Stimulated activated CD8-positive, alpha-beta memory T cell treated with anti-CD3 and anti-CD28 coated beads, Interleukin-15, amount 100 ng/mL, for 1 hour (primary cell): ENCODE measurements around the gene EDN3.

Experiments
- DNase-seq: peaks from one replicate; pipeline ENCODE4 v3.0.0-alpha.2; 2020; ENCODE audit warnings: low read depth

Gene EDN3, protein sequence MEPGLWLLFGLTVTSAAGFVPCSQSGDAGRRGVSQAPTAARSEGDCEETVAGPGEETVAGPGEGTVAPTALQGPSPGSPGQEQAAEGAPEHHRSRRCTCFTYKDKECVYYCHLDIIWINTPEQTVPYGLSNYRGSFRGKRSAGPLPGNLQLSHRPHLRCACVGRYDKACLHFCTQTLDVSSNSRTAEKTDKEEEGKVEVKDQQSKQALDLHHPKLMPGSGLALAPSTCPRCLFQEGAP

DNA sequence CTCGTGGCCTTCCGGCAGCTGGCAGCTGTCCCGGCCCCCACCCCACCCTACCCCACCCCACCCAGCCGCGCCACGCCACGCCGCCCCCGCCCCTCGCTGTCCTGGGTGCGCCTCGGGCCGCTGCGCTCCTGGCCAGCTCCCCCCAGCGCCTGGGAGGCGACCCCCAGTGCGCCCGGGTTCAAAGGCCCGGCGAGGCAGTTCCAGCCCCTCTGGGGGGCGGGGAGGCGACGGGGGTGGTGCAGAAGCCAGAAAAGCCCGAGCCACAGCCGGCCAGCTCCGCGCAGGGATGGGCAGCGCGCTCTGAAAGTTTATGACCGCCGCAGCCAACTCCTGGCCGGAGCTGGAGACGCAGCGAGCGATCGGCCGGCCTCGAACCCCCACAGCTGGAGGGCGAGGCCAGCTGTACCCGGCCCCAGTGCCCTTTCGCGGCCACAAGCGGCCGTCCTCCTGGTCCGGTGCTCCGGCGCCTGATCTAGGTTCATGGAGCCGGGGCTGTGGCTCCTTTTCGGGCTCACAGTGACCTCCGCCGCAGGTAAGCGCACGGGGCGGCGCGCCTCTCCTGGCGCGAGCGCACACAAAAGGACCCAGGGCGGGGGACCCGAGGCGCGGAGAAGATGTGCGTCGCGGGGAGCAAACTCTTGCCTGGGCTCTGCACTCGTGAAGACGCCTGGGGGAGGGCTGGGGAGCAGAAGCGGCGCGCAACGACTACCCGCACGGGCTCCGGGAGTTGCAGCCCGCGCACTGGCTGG, at the start of gene EDN3:
TSS of gene EDN3 (plus strand) at position 279 of the 749 bp plus-strand sequence. CDS start at position 481, 202 bp downstream.
- no peak for DNase-seq

DNA sequence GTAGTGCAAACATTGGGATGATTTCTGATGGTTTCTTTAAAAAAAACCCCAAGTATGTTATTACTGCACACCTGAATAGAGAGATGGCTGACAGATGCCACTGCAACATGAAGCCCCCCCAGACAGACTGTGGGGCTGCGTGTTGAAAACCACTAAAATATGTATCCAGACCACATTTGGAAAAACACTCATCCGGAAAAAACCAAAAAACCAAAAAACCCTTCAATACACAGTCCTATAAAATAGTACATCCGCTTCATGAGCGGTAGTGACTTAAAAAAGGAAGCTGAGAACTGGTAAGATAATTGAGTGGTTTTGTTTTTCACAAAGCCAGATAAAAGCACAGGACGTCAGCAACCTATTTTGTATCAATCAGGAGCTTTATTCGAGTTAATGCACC, 47.1 kb upstream of the EDN3 start:
- no peak for DNase-seq

DNA sequence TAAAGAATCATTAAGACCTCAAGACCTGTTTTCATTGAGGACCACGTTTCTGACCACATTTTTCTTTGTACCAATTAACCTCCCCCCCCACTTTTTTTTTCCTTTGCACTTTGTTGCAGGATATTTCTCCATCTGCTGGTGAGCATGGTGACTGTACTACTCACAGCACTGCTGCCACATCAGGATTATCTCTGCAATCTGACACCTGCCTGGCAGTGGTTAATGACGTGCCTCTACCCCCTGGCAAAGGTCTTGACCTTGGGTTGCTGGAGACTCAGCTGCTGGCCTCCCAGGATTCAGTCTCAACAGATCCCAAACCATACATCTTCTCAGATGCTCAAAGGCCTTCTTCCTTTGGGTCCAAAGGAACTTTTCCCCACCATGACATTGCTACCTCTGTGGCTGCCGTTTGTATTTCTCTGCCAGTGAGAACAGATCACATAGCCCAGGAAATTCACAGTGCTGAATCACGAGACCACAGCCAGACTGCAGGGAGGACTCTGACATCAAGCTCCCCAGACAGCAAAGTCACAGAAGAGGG, 46.6 kb upstream of the EDN3 start:
- no peak for DNase-seq

DNA sequence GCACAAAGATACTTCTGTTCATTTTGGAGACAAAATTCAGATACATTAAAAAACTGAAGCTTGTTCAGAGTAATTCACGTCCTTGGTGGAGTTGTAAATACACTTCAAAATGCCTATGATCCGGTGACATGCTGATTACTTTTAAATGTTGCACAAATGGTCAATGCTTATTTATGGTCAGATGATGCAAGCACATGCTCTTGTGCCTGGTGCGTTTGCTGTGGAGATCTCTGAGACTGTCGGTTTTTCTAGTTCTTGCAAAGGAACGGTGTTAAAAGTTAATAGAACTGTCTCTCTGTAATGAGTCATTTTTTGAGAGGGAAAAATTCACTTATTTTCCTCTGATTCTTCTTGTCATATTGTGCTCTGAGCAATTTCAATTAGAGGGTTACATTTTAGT, 45.2 kb upstream of the EDN3 start:
- no peak for DNase-seq

DNA sequence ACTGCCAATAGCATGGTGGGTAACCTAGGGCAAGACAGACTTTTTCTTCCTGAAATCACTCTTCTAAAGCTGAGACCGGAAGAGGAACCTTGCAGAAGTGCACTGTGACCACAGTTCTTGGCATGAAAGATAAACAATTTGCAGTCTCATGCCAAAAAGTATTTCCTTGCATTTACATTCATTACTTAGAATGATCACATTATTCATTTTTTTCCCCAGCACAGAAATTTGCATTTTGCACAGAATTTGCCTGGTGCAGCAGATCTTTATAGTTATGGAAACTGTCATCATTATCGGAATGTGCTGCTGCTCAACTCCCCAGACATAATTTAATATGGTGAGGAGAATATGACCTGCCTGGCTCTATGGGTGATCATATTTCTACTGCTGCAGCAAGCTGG, 42.2 kb upstream of the EDN3 start:
- no peak for DNase-seq

DNA sequence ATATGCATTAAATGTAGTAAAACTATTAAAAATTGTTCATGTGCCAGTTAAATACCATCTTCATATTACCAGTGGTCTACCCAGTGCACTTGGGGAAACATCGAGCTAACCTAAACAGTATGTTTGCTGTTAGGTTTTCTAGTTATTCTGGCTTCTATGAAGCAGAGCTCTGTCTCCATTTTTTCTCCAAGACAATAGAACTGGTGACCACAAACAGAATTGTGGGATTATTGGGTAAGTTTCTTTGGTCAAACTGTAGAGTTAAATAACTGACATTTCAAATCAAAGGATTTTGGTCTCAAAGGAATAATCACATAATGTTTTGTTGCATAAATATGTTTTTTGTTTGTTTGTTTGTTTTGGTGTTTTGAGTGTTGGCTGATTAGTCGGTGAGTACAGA, 40.5 kb upstream of the EDN3 start:
- DNase-seq, result no peak

DNA sequence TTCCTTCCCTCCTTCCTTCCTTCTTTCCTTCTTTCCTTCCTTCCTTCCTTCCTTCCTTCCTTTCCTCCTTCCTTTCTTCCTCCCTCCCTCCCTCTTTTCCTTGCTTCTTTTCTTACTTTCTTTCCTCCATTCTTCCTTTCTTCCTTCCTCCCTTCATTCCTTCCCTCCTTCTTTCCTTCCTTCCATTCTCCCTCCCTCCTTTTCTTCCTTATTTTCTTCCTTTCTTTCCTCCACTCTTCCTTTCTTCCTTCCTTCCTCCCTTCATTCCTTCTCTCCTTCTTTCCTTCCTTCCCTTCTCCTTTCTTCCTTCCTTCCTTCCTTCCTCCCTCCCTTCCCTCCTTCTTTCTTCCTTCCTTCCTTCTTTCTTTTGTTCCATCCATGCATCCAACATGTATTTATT, 35.1 kb upstream of the EDN3 start:
- no peak for DNase-seq

DNA sequence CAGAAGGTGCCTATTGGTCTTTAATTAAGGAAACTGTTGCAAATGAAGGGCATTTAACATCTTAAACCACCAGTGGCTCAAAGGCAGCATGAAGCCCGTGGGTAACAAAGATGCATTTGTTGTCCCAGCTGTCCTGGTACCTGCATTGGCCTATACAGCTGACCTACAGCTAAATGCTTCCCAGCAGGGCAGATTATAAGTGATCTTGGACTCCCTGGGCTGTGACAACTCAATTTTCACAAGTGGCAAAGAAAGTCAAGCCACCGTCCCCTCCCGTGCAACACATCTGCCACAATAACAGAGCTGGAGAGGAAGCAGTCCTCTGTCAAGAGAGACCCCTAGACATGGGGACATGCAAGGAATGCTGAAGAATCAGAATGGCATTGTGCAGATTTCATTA, 31.5 kb upstream of the EDN3 start:
- DNase-seq, result no peak

DNA sequence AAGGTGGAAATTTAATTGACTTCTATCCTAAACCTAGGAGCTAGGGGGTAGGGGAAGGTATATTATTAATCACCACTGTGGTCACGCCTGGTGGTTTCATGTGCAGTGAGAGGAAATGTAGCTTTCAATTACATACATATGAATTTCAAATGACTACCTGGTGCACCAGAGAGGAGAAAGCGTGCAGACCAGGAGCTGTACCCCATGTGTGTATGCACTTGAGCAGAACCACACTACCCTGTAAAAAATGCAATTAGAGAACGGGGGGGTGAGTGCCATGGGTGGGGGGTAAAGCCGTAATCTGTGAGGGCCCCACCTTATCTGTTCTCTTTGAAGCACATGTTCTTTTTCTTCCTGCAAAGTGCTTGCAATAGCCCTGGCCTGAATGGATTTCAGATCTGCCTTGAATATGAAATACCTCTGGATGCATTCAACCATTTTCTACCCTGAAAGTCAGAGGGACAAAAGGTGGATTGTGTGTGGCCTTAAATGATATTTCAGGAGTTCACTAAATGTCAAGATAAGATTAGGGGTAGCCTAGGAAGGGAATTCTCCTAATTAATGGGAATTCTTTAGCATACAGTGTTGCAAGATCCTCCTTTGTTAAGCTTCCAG, 30.9 kb upstream of the EDN3 start:
- no peak for DNase-seq

DNA sequence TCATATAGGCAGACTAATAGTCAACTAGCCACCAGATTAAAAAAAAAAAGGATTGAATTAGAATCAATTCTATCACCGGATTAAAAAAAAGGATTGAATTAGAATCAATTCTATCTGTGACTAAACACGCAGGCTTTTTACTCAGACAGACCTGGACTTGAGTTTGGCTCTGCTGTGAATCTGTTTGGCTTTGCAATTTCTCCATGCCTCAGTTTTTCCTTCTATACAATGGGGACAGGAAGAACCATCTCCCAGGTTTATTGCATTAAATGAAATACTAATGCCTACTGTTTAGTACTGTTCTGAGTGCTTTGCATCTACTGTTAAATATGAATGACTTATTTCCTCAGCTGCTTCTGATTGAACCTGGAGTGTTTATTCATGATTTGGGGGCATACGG, 30.0 kb upstream of the EDN3 start:
- no peak for DNase-seq

DNA sequence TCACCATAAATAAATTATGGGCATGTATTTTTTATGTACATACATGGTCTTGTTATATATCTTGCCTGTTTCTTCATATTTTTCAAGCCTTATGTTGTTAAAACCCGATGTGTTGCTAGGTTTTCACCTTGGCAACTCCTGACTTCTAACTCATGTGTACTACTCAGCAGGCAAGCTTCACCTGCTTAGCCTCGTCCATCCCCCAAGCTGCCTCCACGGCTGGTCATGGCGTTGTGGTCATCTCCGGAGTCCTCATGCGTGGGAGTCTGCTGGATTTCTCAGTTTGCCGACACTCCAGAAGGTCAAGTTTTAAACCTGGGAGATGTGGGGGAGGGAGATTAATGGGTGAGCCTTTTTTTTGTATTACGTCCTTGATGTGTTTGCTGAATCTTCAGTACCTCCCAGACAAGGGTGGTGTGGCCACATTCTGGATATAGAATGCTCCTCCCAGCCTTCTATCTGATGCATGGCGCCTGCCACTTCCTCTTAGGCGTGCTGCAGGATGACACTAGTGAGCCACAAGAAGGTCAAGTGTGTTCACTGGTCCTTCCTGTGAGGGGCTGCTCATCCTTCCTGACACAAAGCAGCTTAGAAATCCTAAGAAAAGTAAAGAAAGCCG, 26.6 kb upstream of the EDN3 start:
- no peak for DNase-seq

DNA sequence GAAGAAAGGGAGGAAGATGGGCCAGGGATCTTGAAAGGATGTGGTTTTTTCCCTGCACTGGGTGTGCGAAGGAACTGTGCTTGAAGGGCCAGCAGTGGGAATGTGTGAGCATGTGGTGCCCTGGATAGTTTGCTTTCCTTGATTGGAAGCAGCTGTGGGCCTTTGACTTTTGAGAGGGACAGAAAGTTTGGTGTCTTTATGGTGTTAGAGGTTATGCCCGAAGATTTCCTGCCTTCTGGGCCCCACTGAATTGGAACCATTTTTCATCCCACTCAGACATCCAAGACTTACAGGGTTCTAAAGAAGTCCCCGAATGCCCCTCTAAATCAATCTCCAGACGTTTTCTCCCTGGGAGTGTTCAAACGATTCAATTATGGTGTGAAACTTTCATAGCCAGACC, 23.5 kb upstream of the EDN3 start:
- no peak for DNase-seq

DNA sequence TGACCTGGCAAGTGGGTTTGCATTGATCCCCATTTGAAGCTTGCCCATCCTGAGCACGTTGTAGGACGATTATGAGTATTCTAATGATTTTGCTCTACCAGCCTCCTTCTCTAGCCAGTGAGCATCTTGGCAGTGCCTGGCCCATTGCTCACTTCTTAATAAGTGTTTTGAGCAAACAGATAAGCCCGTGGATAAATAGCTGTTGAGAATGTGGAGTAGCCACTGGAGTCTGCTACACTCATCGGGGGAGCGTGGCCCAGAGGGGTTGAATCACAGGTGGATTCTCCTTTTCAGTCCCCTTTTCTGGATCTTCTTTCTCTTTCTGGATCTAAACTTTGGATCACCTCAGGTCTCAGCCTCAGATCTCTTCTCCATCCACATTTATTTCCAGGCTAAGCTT, 15.9 kb upstream of the EDN3 start:
- DNase-seq, result no peak

DNA sequence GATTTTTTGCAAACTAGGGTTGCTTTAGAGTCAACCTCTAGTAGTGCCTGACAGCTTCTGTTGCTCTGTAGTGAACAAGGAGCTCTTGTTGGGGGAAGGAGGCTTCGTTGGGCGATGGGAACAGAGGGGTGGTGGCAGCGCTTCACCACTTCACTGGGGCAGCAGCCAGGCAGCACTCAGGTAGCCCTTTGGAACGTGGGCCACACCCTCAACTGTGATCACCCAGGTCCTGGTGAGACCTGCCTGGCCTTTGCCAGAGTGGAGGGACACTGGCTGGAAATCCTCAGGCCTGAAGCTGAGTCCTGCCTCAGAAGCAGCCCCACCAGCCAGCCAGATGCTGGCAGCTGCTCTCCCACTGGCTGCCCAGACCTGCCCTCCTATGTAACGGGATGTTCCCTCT, 10.4 kb upstream of the EDN3 start:
- no peak for DNase-seq

DNA sequence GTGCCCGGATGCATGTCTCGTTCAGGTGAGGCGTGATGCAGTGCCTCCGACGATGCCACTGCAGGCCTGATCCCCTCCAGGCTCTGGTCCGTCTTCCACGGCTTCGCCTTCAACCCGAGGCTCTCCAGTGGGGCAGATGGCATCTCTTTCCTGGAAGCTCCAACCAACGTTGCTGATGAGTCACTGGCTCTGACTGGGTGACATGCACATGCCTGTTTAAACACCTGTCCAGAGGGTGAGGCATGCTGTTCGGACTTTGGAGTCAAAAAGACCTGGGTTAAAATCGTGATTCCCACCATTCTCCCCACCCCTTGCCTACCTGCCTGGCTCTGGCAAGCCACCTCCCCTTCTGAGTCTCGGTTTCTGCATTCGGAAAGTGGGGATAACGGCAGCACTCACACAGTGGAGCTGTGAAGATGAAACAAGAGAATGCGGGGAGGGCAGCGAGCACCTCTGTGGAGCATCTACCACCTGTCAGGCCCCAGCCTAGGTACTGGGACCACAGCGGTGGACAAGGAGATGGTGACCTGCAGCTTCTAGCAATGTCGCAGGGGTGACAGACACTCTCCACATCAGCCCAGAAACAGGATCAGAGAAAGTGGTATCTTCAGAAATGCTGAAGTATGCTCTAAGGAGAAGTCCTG, 8.5 kb upstream of the EDN3 start:
- DNase-seq, result no peak

DNA sequence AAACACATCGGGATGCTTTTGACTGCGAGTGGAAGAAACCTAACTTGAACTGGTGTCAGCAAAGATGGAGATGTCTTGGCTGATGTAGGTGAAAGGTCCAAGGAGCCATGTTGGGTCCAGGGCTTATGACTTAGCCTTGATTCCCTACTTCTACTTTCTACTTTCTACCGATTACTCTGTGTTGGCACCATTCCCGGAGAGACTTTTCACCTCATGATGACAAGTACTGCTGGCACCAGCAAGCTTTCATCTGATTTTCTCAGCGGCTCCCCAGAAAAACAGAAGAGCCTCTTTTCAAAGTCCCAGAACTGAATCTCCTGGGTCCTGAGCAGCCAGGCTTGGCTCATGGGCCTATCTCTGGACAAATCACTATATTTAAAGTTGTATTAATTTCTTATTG, 4.9 kb upstream of the EDN3 start:
- no peak for DNase-seq

DNA sequence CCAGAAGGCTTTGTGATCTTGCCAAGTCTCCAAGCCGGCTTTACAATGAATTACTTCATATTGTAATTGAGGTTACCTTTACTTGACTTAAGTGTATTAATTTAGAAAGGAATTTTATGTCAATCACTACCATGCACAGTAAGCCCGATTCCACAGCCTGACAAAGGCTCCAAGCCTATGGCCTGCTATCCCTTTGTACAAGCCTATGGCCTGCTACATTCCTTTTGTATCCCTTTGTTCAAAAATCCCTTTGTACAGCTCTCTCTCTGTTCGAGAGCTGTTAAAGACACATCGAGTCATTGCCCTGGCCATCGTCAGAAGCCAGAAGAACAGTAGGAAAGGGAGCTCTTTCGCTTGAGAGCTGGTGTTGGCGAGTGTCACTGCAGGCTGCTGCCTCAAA, 2.7 kb upstream of the EDN3 start:
- DNase-seq, result no peak

DNA sequence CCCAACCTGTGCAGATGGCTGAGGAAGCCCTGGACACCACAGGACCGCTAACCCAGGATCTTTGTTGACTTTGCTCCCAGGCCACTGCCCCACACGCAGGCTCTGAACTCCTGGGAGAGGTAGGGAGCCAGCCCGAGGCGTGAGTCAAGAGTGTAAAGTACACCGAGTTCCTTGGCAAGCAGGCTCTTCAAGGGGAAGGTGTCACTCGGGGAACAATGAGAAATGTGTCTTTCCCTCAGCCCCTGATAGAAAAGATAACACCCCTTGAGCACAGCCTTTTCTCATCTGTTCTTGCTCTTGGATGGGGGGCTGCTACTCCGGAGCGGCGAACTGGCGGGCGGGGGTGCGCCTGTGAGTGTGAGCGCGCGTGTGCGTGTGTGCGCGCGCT, 472 bp upstream of the EDN3 start:
- no peak for DNase-seq

DNA sequence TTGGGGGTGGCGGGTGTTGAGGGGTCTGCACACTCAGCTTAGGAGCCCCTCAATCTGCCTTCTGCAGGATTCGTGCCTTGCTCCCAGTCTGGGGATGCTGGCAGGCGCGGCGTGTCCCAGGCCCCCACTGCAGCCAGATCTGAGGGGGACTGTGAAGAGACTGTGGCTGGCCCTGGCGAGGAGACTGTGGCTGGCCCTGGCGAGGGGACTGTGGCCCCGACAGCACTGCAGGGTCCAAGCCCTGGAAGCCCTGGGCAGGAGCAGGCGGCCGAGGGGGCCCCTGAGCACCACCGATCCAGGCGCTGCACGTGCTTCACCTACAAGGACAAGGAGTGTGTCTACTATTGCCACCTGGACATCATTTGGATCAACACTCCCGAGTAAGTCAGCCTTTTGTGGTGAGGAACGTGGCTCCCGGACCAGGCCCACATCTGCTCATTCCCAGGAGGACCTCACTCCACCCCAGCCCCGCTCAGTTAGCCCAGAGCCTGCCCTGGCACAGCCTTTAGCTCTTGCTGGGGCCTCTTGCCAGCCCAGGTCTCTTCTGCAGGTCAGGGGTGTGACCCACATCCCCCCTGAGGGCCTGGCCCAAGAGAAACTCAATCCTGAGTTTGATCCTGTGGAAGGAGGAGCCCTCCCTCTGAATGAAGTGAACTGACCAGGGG, 1.1 kb downstream of the EDN3 start:
- DNase-seq, result no peak

DNA sequence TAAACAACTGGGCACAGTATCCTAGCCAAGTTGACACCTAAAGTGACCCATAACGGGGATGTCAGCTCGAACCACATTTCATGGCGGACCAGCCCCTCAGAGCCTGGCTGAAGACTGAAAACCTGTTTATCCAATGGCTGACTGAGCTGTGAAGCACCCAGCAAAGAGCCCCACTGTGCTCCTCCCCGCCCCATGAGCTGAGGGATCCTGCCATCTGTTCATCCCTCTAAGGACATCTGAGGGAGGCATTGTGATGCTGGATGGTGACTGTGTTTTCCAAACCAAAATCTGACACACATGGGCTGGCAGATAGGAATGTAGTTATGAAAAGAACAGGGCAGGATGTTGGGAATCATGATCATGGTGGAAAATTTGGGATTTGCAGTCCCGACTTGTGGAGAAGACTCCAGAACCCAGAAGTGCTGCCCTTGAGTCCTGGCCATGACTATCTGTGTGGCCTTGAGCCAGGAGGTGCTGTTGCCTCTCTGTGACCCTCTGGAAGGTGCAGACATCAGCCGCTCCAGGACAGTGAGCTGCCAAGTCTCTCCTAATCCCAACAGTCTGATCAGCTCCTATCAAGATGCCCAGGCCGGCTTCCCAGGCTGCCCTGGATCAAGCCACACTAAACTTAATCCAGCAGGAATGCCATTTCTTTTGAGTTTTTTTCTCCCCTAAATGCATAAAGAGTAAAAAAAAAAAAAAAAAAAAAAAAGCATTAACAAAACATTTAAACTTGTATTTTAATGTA, 5.7 kb downstream of the EDN3 start:
- no peak for DNase-seq

DNA sequence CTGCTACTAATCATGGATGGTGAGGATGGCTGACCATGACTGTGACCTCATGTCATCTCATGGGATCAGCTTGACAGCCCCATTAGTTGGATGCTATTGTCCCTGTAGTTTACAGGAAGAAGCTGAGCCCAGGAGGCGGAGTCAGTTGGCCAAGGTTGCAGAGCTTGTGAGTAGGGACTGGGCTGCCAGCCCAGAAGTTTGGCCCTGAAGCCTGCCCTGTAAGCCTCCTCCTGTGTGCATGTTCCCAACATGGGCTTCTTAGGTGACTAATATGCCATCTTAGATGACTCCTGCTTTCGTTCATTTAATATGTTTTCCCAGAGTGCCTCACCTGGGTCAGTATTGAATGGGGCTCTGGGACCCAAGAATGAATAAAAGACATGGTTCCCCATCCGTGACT, 6.9 kb downstream of the EDN3 start:
- DNase-seq, result no peak
